IPS-18c (cell line): ENCODE data around the gene TMEM184A.

Experiments
- H3K4me3 ChIP-seq: 2 replicates; pipeline ENCODE4 v1.7.0; 2013; ENCODE audit warnings: low read depth, mild to moderate bottlenecking, low read length, moderate library complexity; ENCODE audit not compliant: insufficient read depth
- H3K9me3 ChIP-seq: one replicate; pipeline ENCODE4 v1.6.1; 2013; ENCODE audit warnings: mild to moderate bottlenecking, low read length, moderate library complexity; ENCODE audit not compliant: control insufficient read depth, insufficient read depth

TMEM184A gene

GRCh38 chr7:1537535-1538412 is 18.2 kb downstream of the TMEM184A start:
- Histone ChIP-seq H3K4me3 (no peak overlapping the region; the same call in 1 of the 2 replicates), H3K9me3 (no peaks in the 10 kb centered on the region)

GRCh38 chr7:1536743-1537534 is 19.1 kb downstream of the TMEM184A start:
- H3K9me3 ChIP-seq: no peaks in the 10 kb centered on the region
- H3K4me3 ChIP-seq: no peak overlapping the region; the same call in 1 of the 2 replicates

- Histone ChIP-seq H3K9me3 (no peaks in the 10 kb centered on the region), H3K4me3 (no peak overlapping the region)
Measured at GRCh38 chr7:1536455-1536742, 19.6 kb downstream of the TMEM184A start.

GRCh38 chr7:1535701-1536454 is 20.1 kb downstream of the TMEM184A start:
- Histone ChIP-seq H3K4me3 (no peak overlapping the region), H3K9me3 (no peaks in the 10 kb centered on the region)

- H3K9me3 ChIP-seq: no peaks in the 10 kb centered on the region
- no peak overlapping the region for H3K4me3 ChIP-seq
Measured at GRCh38 chr7:1535100-1535458, 20.9 kb downstream of the TMEM184A start.

- no peaks in the 10 kb centered on the region for H3K9me3 ChIP-seq
- no peak overlapping the region for H3K4me3 ChIP-seq
Measured at GRCh38 chr7:1534330-1535099, 21.5 kb downstream of the TMEM184A start.

- Histone ChIP-seq H3K4me3 (no peak overlapping the region), H3K9me3 (no peaks in the 10 kb centered on the region)
Measured at GRCh38 chr7:1533547-1534329, 22.3 kb downstream of the TMEM184A start.

GRCh38 chr7:1533255-1533546 is 22.8 kb downstream of the TMEM184A start:
- Histone ChIP-seq H3K9me3 (no peaks in the 10 kb centered on the region), H3K4me3 (no peak overlapping the region)

GRCh38 chr7:1532456-1533254 is 23.4 kb downstream of the TMEM184A start:
- Histone ChIP-seq H3K9me3 (no peaks in the 10 kb centered on the region), H3K4me3 (peak overlapping the region; percentile 9; the same call in 1 of the 2 replicates)

GRCh38 chr7:1531979-1532455 is 24.0 kb downstream of the TMEM184A start:
- H3K9me3 ChIP-seq: no peaks in the 10 kb centered on the region
- H3K4me3 ChIP-seq: no peak overlapping the region

- peak overlapping the region; percentile 38 for H3K4me3 ChIP-seq
- no peaks in the 10 kb centered on the region for H3K9me3 ChIP-seq
Measured at GRCh38 chr7:1531263-1531978, 24.6 kb downstream of the TMEM184A start.

GRCh38 chr7:1530946-1531262 is 25.1 kb downstream of the TMEM184A start:
- no peaks in the 10 kb centered on the region for H3K9me3 ChIP-seq
- H3K4me3 ChIP-seq: peak overlapping the region; percentile 38; the same call in 1 of the 2 replicates

GRCh38 chr7:1529383-1530116 is 26.5 kb downstream of the TMEM184A start:
- Histone ChIP-seq H3K4me3 (no peak overlapping the region), H3K9me3 (no peaks in the 10 kb centered on the region)

- no peak overlapping the region for H3K4me3 ChIP-seq
Measured at GRCh38 chr7:1526271-1526754, 29.7 kb downstream of the TMEM184A start.

GRCh38 chr7:1525409-1525808 is 30.6 kb downstream of the TMEM184A start:
- H3K9me3 ChIP-seq: no peaks in the 10 kb centered on the region

More at GRCh38 chr7:1526271-1526754, 29.7 kb downstream of the TMEM184A start:
- H3K9me3 ChIP-seq: no peaks in the 10 kb centered on the region

More at GRCh38 chr7:1525409-1525808, 30.6 kb downstream of the TMEM184A start:
- H3K4me3 ChIP-seq: no peak overlapping the region
